Stimulated activated CD4-positive, alpha-beta T cell treated with anti-CD3 and anti-CD28 coated beads, Interleukin-12 subunit alpha, Interleukin-12 subunit beta, amount 100 ng/mL, for 48 hours (primary cell): ENCODE data around the gene MPEG1.
A peak's percentile ranks its signal among the peaks of the same experiment; 100 is the strongest.

Experiments used
- DNase-seq, 3 donors: peaks; one replicate each; pipeline ENCODE4 v3.0.0-alpha.2; 2020; ENCODE audit warnings: low read depth in 2 of 3, low spot score in 1 of 3

Gene MPEG1

DNA sequence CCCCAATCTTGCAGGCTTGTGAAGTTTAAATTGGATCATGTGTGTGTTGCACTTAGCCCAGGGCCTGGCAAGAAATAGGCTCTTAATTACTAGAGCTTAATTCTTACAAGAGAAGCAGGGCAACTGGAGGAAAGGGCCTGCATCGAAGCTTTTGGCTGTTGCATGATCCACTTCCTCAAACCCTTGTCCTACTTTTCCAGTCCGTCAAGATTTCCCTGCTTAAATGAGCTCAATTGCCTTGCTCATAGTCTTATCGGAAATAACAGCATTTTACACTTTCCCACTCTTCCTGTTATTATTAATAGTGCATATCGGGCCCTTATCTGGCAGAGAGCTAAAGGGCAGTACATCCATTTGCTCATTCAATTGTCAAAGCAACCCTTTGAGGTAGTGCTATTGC lies 22.7 kb downstream of the MPEG1 start:
- no peak for DNase-seq

DNA sequence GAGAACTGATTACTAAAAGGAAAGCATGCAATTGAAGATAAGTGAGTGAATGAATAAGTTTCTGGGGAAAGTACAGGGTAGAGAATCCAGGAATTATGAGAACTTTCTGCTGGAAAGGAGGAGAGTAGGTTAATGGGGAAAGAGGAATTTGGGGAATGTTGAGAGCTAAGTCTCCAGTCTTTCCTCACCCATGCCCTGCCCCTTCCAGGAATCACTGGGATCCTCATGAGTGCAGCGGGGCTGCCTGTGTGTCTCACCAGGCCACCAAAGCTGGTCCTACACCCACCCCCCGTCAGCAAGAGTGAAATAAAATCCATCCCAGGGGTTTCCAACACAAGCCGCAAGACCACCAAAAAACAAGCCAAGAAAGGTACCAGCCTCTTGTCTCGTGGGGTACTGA lies 23.8 kb downstream of the MPEG1 start:
- no peak for DNase-seq

DNA sequence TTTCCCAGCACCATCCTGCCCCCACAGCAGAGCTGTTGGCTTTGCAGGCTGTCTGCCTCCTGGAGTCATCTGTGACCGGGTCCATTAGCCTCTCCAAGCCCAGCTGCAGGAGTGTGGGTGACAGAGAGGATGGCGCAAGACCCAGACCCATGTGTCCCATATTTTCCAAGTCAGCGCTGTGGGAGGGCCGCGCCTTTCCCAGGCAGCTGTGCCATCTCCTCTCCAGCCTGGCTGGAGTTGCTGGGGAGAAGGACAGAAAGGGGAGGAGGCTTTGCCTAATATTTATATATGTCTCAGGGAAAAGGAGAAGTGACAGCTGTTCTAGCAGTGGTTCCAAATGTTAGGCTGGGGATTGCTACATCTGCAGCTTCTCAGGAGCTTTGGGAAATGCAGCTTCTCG lies 25.1 kb downstream of the MPEG1 start:
- DNase-seq, result no peak

DNA sequence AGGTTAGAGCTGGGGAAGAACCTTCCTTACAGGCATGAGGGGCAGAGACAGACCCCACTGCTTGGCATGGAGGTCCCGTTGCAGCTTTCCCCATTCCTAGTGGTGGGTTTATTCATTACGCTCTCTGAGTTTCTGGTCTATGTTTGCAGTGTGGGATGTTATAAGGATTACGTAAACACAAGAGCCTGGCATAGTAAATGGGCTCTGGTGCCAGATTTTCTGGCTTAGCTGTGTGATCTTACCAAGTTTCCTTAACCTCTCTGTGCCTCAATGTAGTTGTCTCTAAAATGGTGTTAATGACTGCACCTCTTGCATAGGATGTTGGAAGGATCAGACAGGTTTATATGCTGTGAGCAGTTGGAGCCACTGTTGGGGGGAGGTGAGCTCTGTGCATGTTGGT lies 25.7 kb downstream of the MPEG1 start:
- no peak for DNase-seq

DNA sequence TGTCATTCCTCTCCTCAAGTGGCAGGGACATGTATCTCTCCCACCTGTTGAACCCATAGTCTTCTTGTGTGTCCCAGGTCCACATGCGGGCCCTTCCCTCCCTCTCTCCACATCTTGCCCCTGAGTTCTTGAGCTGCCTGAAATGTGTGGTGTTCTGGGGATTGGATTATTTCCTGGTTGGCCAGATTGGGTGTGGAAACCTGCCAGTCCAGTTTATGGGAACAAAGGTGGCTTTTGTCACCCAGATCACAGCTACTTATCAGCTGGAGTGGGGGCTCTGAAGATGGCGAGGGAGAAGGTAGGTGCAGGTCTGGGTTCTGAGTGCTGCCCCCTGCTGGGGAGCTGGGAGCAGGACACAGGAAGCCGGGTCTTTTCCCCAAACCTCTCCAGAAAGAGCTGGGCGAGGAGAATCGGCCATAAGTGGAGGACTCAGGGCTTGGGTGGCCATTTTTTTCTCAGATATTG lies 26.6 kb downstream of the MPEG1 start:
- peak in 2 of 3 donors; percentile 43 for DNase-seq

DNA sequence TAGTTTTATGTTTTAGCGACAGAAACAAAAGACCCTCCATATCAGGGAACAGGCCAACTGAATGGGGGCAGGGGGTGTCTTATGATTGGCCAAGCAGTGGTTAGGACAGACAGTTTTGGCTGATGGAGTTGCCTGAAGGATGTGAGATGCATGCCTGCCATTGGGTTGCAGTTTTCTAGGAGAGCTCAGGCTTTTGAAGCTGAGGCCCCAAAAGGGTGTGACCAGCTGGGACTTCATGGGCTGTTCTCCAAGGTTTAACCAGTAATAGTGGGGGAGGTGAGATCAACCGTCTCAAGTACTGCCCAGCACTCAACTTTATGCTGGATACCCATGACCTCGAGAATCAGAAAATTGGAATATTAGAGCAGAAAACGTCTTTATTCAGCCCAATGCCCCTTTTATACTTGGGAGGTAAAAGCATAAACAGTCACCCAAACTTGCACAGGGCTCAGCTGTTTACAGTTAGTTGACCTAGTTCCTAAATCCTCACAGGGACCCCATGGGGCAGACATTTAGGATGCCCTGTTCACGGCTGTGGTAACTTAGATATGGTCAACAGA lies 27.3 kb downstream of the MPEG1 start:
- DNase-seq, result no peak

DNA sequence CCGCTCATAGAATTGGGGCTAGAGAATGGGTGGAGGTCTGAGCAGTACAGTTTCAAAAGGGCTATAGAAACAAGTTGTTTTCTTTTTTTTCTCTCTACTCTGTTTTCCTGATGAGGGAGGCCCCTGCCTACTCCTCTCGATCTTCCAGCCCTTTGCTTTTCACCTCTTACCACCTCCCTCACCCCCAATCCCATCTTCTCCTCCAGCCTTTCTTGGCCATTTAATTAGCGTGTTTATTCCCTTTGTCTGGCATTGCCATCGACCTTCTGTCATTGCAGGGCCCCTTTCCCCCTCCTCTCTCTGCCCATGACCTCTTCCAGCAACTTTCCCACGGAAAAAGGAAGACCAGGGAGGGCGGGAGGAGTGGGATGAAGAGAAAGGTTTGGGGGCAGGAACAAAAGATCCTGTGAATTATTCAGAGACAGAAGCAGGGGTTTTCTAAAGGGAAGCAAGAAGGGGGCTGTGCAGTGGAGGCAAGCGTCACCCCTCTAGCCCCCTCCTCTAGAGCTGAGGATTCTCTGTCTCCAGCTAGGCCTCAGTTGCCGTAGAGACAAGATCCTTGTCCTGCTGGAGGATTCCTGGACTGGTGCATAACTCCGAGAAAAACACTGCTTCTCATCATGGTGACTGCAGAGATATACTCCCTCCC lies 27.9 kb downstream of the MPEG1 start:
- no peak for DNase-seq

DNA sequence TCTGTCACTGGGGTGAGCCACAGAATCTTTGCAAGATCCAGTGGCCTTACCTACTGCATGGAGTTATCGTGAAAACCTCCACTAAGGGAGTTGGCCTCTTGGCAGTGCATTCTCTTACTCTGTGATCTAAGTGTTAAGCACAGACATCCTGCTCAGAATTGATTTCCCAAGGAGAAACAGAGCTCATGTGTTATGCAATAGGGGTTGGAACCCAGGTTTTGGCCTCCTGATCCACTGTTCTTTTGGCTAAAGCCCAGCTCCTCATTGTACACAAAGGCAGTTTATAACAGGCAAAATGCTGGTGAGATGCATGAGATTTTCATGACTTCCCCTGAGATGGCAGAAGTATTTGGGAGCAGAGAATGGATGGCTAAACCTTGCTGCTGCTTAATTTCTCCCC lies 29.0 kb downstream of the MPEG1 start:
- no peak for DNase-seq

DNA sequence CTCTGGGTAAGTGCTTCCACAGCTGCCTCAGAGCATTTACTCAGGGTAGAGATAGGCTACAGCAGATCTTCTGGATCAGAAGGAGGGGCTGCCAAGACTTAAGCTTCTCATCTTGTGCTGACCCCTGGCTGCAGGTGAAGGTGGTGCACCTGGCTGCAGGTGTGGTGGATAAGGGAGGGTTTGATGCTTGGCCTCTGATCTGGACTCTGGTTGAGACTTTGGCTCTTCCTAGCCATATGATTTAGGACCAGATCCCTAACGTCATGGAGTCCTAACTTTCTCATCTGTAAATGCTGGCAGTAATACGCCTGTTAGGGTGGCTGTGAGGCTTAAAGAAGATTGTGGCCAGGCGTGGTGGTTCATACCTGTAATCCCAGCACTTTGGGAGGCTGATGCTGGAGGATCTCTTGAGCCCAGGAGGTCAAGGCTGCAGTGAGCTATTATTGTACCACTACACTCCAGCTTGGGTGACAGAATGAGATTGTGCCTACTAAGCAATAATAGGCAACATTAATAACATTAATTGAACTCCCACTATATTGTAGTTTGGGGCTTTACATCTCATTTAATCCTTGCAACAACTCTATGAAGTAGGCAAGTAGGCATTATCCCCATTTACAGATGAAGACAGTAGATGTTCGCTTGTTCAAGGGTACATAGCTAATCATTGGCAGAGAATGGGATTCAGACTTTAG lies 30.1 kb downstream of the MPEG1 start:
- DNase-seq, result no peak

DNA sequence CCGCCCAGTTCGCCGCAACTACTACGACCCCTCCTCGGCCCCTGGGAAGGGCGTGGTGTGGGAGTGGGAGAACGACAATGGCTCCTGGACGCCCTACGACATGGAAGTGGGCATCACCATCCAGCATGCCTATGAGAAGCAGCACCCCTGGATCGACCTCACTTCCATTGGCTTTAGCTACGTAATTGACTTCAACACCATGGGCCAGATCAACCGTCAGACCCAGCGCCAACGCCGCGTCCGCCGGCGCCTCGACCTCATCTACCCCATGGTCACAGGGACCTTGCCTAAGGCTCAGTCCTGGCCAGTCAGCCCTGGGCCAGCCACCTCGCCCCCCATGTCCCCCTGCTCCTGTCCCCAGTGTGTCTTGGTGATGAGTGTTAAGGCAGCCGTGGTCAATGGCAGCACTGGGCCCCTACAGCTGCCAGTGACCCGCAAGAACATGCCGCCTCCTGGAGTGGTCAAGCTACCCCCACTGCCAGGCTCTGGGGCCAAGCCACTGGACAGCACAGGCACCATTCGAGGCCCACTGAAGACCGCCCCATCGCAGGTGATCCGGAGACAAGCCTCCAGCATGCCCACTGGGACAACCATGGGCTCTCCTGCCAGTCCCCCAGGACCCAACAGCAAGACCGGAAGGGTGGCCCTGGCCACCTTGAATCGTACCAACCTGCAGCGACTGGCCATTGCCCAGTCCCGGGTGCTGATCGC lies 30.8 kb downstream of the MPEG1 start:
- no peak for DNase-seq

DNA sequence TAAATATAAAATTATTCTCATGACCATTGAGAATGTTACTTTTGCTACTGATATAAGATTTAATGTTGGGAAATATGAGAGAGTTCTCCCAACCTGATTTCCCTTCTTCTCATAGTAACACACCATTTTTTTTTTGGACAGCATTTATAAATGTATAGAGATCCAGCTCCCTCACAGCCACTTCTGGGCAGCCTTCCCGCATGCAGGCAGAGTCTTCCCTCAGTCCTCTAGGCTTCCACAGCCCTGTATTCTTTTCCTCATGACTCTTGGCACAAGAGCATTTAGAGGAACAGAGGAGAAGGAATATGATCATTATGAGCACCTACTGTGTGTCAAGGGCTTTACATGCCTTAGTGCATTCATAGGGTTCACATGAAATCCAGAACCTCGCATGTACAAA lies 31.8 kb downstream of the MPEG1 start:
- no peak for DNase-seq

DNA sequence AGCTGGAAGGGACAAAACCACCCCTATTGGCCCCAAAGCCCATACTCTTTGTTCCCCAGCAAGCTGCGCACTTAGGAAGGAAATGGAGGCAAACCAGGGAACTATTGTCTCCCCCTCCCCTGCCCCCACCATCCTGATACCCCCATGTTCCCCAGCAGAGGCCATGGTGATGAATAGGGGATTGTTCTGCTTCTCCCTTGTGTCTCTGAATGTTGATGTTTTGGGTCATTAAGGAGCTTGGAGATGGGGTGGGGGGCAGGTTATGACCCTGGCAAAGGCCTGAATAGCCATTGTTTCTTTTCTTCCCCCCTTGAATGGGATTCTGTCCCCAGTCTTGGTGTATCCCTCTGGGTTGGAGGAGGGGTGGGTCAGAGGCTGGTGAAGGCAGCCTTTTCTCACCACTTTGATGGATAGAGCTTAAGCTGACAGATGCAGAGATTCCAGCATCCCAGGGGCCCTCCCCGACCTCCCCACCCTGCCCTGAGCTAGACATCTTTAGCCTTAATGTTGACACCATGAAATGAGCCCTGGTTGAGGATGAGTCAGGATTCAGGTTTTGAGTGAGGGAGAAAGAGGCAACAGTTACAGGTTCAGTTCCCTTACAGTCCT lies 32.5 kb downstream of the MPEG1 start:
- DNase-seq, result no peak

DNA sequence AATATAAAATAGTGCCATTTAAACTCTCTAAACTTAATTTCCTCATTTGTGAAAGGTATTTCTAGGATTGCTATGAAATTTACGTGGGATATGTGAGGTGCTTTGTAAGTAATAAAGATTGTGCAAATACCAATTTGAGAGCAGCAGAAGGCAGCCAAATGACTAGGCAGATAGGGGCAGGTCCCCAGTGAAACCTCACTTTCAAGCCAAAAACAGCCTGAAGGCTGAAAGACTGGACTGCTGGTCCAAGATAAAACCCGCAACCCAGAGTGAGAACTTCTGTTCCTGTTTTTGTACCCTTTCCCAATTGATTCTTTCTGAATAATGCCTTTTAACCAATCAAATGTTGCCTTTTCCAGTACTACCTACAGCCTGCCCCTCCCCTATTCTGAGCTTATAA lies 33.6 kb downstream of the MPEG1 start:
- no peak for DNase-seq

DNA sequence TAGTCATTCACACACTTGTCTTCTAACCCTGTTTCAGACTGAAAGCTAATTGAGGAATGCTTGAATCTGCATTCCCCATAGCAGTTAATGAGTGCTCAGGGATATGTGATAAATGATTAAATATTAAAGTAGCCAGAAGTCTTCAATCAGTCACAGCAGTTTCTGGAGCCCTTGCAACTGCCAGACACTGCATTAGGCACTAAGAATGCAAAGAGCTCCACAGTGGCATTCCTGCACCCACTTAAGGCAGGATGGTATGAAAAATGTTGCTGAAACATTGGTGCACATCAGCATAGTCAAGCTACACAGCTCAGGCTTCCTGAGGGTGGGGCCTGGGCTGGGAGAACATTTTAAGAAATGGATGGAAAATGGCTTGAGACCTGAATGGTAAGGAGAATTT lies 34.3 kb downstream of the MPEG1 start:
- DNase-seq, result no peak

DNA sequence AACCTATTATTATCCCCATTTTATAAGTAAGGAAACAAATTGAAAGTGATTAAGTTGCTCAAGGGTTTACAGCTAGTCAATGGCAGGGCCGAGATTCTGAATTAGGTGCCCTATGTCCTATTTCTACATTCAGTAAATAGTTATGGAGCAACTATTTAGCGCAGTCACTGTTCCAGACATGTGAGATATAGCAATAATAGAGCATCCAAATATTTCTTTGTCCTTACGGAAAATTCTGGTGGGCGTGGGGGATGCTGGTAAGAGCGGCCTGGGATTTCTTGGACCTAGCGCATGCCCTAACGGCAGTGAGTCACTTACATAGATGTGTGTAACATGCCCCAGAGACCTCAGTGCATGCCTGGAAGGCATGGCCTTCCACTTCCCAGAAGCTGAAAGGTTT lies 36.4 kb downstream of the MPEG1 start:
- DNase-seq, result no peak

DNA sequence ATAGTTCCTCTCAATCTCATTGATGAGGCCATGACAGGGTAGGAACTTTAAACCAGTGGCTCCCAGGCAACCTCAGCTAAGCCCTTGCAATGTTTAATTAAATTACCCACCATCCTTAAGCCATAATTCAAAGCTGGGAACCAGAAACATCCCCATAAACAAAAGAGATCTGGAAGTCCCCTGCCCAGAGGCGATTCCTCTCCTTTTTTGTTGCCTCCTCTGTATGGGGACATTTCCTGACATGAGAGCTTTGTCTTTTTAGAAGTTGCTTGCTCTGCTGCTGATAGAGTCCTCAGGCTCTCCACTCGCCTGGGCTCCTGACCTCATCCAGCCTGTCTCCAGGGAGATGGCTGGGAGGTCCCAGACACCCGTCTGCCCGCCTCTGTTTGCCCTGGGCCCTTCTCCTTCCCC lies 37.6 kb downstream of the MPEG1 start:
- no peak for DNase-seq

DNA sequence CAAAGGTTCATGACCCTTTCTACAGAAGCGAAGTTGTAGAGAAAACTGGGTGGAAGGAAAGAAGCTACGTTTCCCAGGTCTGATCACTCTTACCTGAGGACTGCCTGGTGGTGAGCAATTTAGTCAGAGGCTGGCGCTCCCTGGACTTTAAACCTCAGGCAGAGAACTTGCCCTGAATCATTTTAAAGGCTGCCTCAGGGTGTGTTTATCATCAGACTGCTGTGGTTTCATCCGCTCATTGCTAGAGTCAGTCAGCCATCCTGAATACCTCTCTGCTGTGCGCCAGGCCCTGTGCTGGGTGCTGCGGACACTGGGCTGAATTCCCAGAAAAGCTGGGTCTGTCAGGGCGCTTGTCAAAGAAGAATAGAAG lies 38.1 kb downstream of the MPEG1 start:
- DNase-seq, result no peak

DNA sequence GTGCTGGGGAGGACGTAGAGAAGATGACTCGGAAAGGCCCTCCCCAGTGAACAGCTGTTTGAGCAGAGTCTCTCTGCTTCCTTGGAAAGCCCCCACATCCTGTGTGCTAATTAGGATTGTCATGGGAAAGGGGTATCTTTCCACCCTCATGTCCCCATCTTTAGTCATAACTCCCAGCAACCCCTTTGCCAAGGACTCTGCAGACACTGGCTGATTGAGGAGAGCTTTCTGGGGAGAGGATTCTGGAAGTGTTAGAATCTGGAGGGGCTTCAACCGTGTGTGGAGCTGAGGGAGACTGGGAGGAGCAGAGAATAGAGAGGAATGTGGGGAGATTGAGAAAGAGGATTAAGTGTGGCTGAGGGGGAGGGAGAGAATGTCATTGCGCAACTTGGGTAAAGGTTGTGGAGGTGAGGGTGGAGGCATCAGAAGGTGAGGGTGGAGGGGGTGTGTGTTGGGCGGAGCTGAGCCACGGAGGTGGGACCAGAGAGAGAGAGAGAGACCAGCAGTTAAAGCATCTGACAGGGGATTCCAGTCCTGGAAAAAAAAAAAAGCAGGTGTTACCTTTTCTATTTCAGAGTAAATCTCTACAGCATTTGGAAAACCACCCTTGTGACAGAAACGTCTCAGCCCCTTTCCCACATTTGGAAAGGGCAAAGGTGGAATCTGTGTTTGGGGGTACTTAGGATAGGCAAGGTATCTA lies 38.6 kb downstream of the MPEG1 start:
- no peak for DNase-seq

DNA sequence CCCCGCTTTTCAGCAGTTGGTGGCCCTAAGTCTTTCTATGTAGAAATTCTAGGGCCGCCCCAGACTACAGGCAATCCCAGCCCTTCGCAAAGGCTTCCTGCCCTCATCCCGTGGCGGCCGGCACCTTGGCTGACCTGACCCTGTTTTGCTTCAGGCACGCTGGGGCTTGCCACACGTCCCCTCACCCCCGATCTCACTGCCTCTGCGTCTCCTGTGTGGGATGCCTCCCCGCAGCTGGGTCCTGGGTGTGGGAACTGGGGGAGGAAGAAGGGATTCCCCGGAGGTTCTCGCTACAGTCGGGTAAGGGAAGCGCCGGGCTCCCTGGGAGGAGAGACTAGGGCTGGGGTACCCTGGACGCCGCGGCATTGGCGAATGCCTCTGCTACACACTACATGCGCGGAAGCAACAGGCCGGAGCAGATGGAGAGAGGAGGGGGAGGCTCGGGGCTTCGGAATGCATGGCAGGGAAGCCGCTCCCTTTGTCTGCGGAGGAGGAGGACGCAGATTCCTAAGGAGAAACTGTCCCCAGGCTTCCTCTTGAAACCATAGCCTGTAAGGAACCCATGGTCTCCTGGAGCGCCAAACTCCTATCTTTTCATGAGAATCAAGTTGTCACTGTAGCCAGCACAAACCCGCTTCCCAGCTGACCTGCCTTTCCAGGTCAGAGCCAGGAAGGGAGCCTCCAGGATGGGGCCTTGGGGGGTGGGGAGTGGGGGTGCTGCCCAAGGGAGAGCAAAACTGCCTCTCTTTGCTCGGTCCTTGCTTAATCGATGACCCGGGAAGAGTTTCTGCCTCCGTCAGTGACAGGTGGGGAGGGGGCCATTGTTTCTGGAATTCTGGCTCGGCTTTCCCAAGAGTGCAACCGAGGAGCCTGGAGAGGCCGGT lies 39.4 kb downstream of the MPEG1 start:
- DNase-seq, result no peak
